ENCODE results near the gene SMARCB1. TPM values are rescaled to one million over a fixed set of nuclear protein-coding genes. Genes with fewer than 3 reads are reported as not detected.

SMARCB1 gene
- total RNA-seq, 1 donor from 2014 or later = 147 TPM

- H3K27ac ChIP-seq = no peak overlapping the region
Observed at GRCh38 chr22:23744001-23744400, 42.8 kb upstream of the SMARCB1 start.

GRCh38 chr22:23744485-23744884, 42.3 kb upstream of the SMARCB1 start:
- intact Hi-C loops (cut with DNase I) = no loop called here
- no peak overlapping the region for H3K27ac ChIP-seq
- TF ChIP-seq CTCF (IDR thresholded peaks at IDR 0.05) (no peak), POLR2A (IDR thresholded peaks at IDR 0.05) (no peak), POLR2AphosphoS5 (IDR thresholded peaks at IDR 0.05; ENCODE audit: insufficient read depth in 1 of 2, low read depth in 1 of 2) (no peak)
- no peaks in the 10 kb centered on the region for H3K27me3 ChIP-seq
- no peak for DNase-seq (ENCODE audit: extremely low spot score in 2 of 2)
- H3K4me3 ChIP-seq = no peak overlapping the region
- H3K4me1 ChIP-seq = no peaks in the 10 kb centered on the region
- H3K36me3 ChIP-seq = peaks cover 6 to 20% of the 10 kb centered on the region in 2 donors
- H3K9me3 ChIP-seq = no peaks in the 10 kb centered on the region

More at GRCh38 chr22:23744001-23744400, 42.8 kb upstream of the SMARCB1 start:
- no peaks in the 10 kb centered on the region for H3K27me3 ChIP-seq
- H3K9me3 ChIP-seq = no peaks in the 10 kb centered on the region
- H3K36me3 ChIP-seq = peaks cover 6 to 20% of the 10 kb centered on the region in 2 donors
- intact Hi-C loops (cut with DNase I) = no loop called here
- no peak for DNase-seq (ENCODE audit: extremely low spot score in 2 of 2)
- H3K4me1 ChIP-seq = no peaks in the 10 kb centered on the region
- TF ChIP-seq POLR2AphosphoS5 (IDR thresholded peaks at IDR 0.05; ENCODE audit: insufficient read depth in 1 of 2, low read depth in 1 of 2) (no peak), CTCF (IDR thresholded peaks at IDR 0.05) (no peak), POLR2A (IDR thresholded peaks at IDR 0.05) (no peak)
- no peak overlapping the region for H3K4me3 ChIP-seq

- no peak for TF ChIP-seq CTCF (IDR thresholded peaks at IDR 0.05)
- no peak for TF ChIP-seq POLR2AphosphoS5 (IDR thresholded peaks at IDR 0.05; ENCODE audit: insufficient read depth in 1 of 2, low read depth in 1 of 2)
- no peak for TF ChIP-seq POLR2A (IDR thresholded peaks at IDR 0.05)
- Histone ChIP-seq H3K36me3 (peaks cover 6 to 20% of the 10 kb centered on the region in 2 donors), H3K4me1 (peaks cover 11% of the 10 kb centered on the region), H3K9me3 (no peaks in the 10 kb centered on the region), H3K4me3 (no peak overlapping the region), H3K27ac (no peak overlapping the region), H3K27me3 (no peaks in the 10 kb centered on the region)
- intact Hi-C loops (cut with DNase I) = no loop called here
- no peak for DNase-seq (ENCODE audit: extremely low spot score in 2 of 2)
Observed at GRCh38 chr22:23745791-23746190, 41.0 kb upstream of the SMARCB1 start.

GRCh38 chr22:23749841-23750301, 36.9 kb upstream of the SMARCB1 start:
- DNase-seq (ENCODE audit: extremely low spot score in 2 of 2) = no peak
- H3K9me3 ChIP-seq = no peaks in the 10 kb centered on the region
- H3K36me3 ChIP-seq = peaks cover 0 to 4% of the 10 kb centered on the region in 2 donors
- H3K4me1 ChIP-seq = peaks cover 19% of the 10 kb centered on the region
- H3K4me3 ChIP-seq = peak overlapping the region in 1 of 2 donors; percentile 60
- no peaks in the 10 kb centered on the region for H3K27me3 ChIP-seq
- H3K27ac ChIP-seq = no peak overlapping the region
- intact Hi-C loops (cut with DNase I) = no loop called here
- TF ChIP-seq CTCF (IDR thresholded peaks at IDR 0.05) = no peak
- no peak for TF ChIP-seq POLR2A (IDR thresholded peaks at IDR 0.05)
- no peak for TF ChIP-seq POLR2AphosphoS5 (IDR thresholded peaks at IDR 0.05; ENCODE audit: insufficient read depth in 1 of 2, low read depth in 1 of 2)

- H3K36me3 ChIP-seq = no peaks in the 10 kb centered on the region
- no peaks in the 10 kb centered on the region for H3K27me3 ChIP-seq
- H3K9me3 ChIP-seq = no peaks in the 10 kb centered on the region
- H3K4me3 ChIP-seq = peak overlapping the region; percentile 60 to 84
- no peak for TF ChIP-seq POLR2AphosphoS5 (IDR thresholded peaks at IDR 0.05; ENCODE audit: insufficient read depth in 1 of 2, low read depth in 1 of 2)
- no peak for TF ChIP-seq CTCF (IDR thresholded peaks at IDR 0.05)
- TF ChIP-seq POLR2A (IDR thresholded peaks at IDR 0.05) = no peak
- intact Hi-C loops (cut with DNase I) = no loop called here
- no peak for DNase-seq (ENCODE audit: extremely low spot score in 2 of 2)
- H3K4me1 ChIP-seq = peaks cover 19% of the 10 kb centered on the region
- peak overlapping the region; percentile 90 for H3K27ac ChIP-seq
Observed at GRCh38 chr22:23750367-23750713, 36.4 kb upstream of the SMARCB1 start.
